HL-60 (cell line): ENCODE measurements around the gene TSNAXIP1.

Experiments used
- DNase-seq, 2 experiments: peaks; one replicate each; pipeline ENCODE4 v3.0.0-alpha.2; 2010 to 2020; ENCODE audit warnings: low read depth in 1 of 2, low spot score in 1 of 2
- H3K27ac ChIP-seq: fragments of 250-450 bp; sonication (Bioruptor Pico); replicated peaks from 2 replicates; pipeline ENCODE4 v1.5.1; 2020; ENCODE audit warnings: mild to moderate bottlenecking, moderate library complexity
- H3K27me3 ChIP-seq: fragments of 250-450 bp; sonication (Bioruptor Pico); 2 replicates; pipeline ENCODE4 v1.5.1; 2021; ENCODE audit warnings: mild to moderate bottlenecking, moderate library complexity; ENCODE audit not compliant: insufficient read depth, poor library complexity, severe bottlenecking
- H3K4me3 ChIP-seq: replicated peaks from 2 replicates; pipeline ENCODE4 v1.5.1; 2011; ENCODE audit warnings: mild to moderate bottlenecking, control low read depth, low read length; ENCODE audit not compliant: insufficient read depth
- GABPA ChIP-seq: IDR thresholded peaks from 2 replicates; pipeline ENCODE4 v1.6.1; 2012; ENCODE audit warnings: low read depth
- POLR2AphosphoS5 ChIP-seq: IDR thresholded peaks from 2 replicates; pipeline ENCODE4 v1.6.1; 2012; ENCODE audit warnings: low read depth
- SPI1 ChIP-seq: IDR thresholded peaks from 2 replicates; pipeline ENCODE4 v1.6.1; 2012; ENCODE audit warnings: low read depth, mild to moderate bottlenecking, borderline replicate concordance
- TF ChIP-seq, protein P1 (sequence below): IDR thresholded peaks from 2 replicates; pipeline ENCODE4 v1.6.1; 2012; ENCODE audit warnings: low read depth; ENCODE audit not compliant: insufficient replicate concordance
- TF ChIP-seq, protein P2 (sequence below): IDR thresholded peaks from one replicate; pipeline ENCODE4 v1.5.1; 2011; ENCODE audit warnings: low read length, control low read depth, inconsistent platforms; ENCODE audit not compliant: insufficient read depth

The TSNAXIP1 gene

DNA sequence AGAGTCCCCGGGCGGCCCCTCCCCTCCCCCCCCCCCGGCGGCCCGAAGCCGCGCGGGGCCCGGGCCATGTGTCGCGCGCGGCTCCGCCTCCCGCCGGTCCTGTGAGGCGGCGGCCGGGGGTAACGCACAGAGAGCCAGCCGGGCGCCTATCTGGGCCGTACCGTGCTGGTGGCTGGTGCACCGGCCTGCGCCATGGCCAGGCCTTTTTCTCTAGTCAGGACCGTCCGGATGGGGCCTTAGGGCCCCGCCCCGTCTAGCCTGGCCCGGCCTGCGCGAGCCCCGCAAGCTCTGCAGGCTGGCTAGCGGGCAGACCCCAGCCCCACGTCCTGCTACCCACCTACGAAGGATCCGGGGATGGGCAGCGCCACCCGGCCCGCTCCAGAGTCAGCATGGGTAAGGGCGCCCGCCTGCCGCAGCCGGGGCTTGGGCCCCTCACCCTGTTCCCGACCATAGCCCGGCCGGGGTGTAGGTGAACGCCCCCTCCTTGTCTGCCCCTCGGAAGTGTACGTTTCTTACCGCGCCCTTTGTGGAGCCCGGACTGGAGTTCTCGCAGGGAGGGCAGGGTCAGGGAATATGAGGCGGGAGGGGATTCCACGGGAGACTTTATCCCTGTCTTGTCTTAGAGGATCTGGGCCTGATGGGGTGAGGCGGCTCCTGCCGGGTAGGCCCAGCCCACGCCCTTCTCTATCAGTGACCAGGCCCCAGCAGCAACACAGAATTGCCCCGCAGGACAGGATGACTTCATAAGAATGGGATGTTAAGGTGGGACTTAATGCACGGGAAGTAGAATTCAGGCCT, 40.6 kb downstream of the TSNAXIP1 start, which contains the start of gene CENPT:
CENPT (minus strand) TSS at position 630 of the 798 bp plus-strand sequence. CDS start 13,834 bp downstream, outside the sequence.
- peak within 1 kb of the TSS; percentile 90 for H3K27ac ChIP-seq
- peak in 1 of 2 experiments; percentile 9 for DNase-seq
- TF ChIP-seq POLR2AphosphoS5: no peak
- TF ChIP-seq, protein P1, sequence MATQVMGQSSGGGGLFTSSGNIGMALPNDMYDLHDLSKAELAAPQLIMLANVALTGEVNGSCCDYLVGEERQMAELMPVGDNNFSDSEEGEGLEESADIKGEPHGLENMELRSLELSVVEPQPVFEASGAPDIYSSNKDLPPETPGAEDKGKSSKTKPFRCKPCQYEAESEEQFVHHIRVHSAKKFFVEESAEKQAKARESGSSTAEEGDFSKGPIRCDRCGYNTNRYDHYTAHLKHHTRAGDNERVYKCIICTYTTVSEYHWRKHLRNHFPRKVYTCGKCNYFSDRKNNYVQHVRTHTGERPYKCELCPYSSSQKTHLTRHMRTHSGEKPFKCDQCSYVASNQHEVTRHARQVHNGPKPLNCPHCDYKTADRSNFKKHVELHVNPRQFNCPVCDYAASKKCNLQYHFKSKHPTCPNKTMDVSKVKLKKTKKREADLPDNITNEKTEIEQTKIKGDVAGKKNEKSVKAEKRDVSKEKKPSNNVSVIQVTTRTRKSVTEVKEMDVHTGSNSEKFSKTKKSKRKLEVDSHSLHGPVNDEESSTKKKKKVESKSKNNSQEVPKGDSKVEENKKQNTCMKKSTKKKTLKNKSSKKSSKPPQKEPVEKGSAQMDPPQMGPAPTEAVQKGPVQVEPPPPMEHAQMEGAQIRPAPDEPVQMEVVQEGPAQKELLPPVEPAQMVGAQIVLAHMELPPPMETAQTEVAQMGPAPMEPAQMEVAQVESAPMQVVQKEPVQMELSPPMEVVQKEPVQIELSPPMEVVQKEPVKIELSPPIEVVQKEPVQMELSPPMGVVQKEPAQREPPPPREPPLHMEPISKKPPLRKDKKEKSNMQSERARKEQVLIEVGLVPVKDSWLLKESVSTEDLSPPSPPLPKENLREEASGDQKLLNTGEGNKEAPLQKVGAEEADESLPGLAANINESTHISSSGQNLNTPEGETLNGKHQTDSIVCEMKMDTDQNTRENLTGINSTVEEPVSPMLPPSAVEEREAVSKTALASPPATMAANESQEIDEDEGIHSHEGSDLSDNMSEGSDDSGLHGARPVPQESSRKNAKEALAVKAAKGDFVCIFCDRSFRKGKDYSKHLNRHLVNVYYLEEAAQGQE: no peak
- TF ChIP-seq, protein P2, sequence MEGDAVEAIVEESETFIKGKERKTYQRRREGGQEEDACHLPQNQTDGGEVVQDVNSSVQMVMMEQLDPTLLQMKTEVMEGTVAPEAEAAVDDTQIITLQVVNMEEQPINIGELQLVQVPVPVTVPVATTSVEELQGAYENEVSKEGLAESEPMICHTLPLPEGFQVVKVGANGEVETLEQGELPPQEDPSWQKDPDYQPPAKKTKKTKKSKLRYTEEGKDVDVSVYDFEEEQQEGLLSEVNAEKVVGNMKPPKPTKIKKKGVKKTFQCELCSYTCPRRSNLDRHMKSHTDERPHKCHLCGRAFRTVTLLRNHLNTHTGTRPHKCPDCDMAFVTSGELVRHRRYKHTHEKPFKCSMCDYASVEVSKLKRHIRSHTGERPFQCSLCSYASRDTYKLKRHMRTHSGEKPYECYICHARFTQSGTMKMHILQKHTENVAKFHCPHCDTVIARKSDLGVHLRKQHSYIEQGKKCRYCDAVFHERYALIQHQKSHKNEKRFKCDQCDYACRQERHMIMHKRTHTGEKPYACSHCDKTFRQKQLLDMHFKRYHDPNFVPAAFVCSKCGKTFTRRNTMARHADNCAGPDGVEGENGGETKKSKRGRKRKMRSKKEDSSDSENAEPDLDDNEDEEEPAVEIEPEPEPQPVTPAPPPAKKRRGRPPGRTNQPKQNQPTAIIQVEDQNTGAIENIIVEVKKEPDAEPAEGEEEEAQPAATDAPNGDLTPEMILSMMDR: no peak
- TF ChIP-seq SPI1: no peak
- no peak for TF ChIP-seq GABPA
- no peaks in the 10 kb centered on the region for H3K27me3 ChIP-seq
- H3K4me3 ChIP-seq: peak within 1 kb of the TSS; percentile 99

DNA sequence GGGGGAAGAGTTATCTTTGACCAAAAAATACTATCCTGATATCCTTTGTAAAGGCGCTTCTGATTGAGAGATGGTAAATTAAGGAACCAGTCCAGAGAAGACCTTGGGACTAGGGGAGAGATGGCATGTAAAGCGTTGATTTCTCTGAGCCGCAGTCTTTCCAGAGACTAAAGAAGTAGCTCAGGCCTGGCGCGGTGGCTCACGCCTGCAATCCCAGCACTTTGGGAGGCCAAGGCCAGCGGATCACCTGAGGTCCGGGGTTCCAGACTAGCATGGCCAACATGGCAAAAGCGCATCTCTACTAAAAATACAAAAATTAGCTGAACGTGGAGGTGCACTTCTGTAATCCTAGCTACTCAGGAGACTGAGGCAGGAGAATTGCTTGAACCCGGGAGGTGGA, 41.4 kb downstream of the TSNAXIP1 start:
- no peak for DNase-seq
- H3K27ac ChIP-seq: no peak overlapping the region; the same call in 1 of the 2 replicates
- TF ChIP-seq SPI1 (no peak), GABPA (no peak), POLR2AphosphoS5 (no peak)
- TF ChIP-seq, protein P1: no peak
- TF ChIP-seq, protein P2: no peak
- peak overlapping the region; percentile 99 for H3K4me3 ChIP-seq
- H3K27me3 ChIP-seq: no peaks in the 10 kb centered on the region

DNA sequence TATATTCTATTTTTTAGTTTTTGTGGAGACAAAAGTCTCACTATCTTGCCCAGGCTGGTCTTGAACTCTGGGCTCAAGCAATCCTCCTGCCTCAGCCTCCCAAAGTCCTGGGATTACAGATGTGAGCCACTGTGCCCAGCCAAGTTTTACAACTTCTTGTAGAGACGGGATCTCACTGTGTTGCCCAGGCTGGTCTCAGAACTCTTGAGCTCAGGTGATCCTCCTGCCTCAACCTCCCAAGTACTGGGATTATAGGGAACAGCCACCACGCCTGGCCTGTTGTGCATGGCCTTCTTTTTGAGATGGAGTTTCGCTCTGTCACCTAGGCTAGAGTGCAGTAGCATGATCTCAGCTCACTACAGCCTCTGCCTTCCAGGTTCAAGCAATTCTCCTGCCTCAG, 47.0 kb downstream of the TSNAXIP1 start:
- no peak overlapping the region for H3K4me3 ChIP-seq
- H3K27ac ChIP-seq: no peak overlapping the region
- TF ChIP-seq, protein P1: no peak
- TF ChIP-seq, protein P2: no peak
- TF ChIP-seq SPI1 (no peak), POLR2AphosphoS5 (no peak), GABPA (no peak)
- H3K27me3 ChIP-seq: no peaks in the 10 kb centered on the region
- no peak for DNase-seq
